ENCODE results near the gene CYBA.

- TF ChIP-seq CTCF (conservative IDR thresholded peaks at IDR 0.05) (no peak), ZFX (IDR thresholded peaks at IDR 0.05) (no peak)
These were observed 33.8 kb upstream of the CYBA start for GRCh38 chr16:88684569-88685155.

Data from C4-2B (cell line).